ENCODE results near the gene PCGF2.
A peak's percentile ranks its signal among the peaks of the same experiment; 100 is the strongest.
"Not testable (repeated sequence)": the region's sequence is repeated elsewhere in the genome, so short reads cannot be mapped to it uniquely, and the experiment has no call there.

Gene PCGF2

GRCh38 chr17:38748149-38748891, at the start of gene PCGF2:
Gene PCGF2 (minus strand): TSS chr17:38748336. CDS start chr17:38740402, 7,934 bp downstream.
- DNase-seq (ENCODE audit: low read depth): peak; percentile 83

GRCh38 chr17:38797828-38798227, 49.7 kb upstream of the PCGF2 start:
- DNase-seq (ENCODE audit: low read depth): no peak

- no peak for DNase-seq (ENCODE audit: low read depth)
Observed at GRCh38 chr17:38797158-38797490, 49.0 kb upstream of the PCGF2 start.

DNA sequence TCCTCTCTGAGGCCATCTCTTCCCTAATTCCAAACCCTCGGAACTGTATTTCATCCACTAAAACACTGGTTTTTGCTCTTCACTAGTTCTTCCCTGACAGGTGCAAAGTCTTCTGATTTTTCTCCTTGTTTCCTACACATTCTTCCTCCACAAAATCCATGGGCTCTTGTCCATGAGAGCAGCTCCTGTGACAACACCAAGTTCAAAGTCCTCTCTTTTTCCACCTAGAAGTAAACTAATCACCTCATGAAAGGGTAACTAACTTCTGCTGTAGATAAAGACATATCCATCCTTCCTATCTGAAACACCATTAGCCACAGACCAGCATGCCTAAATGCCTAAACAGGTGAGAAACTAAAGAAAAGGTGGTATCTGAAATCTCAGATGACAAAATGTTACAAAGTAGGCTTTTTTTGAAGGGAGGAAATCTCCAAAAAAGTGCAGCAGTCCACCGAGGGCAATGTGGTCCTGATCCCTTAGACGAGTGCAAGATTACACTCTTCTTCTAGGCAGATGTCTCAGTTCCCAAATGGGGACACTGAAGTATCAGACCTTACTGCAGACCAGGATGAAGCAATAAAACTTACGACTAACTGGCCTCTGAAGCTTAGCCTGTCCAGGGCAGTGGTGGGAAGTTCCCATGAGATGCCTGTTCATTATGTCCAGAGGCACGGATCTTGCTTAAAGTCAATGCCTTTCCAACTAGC, 48.5 kb upstream of the PCGF2 start:
- DNase-seq (ENCODE audit: low read depth): no peak

DNA sequence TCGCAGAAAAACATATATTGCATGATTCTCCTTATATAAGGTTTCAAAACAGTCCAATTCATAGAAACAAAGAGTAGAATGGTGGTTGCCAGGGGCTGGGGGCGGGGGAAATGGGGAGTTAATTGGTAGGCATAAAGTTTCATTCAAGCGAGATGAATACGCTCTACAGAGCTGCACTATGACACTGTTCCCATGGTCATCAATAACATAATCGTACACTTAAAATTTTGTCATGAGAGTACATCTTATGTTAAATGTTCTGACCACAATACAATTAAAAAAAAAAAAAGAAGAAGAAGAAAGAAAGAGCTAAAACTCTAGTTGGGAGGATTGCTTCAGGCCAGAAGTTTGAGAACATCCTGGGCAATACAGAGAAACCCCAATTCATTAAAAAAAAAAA, 46.1 kb upstream of the PCGF2 start:
- DNase-seq (ENCODE audit: low read depth): no peak

GRCh38 chr17:38791162-38791561, 43.0 kb upstream of the PCGF2 start:
- DNase-seq (ENCODE audit: low read depth): no peak

- not testable (repeated sequence) for DNase-seq (ENCODE audit: low read depth)
Observed at GRCh38 chr17:38790148-38790707, 42.1 kb upstream of the PCGF2 start.

- peak; percentile 49 for DNase-seq (ENCODE audit: low read depth)
Observed at GRCh38 chr17:38789185-38789584, 41.0 kb upstream of the PCGF2 start.

GRCh38 chr17:38787999-38788398, 39.9 kb upstream of the PCGF2 start:
- not testable (repeated sequence) for DNase-seq (ENCODE audit: low read depth)

DNA sequence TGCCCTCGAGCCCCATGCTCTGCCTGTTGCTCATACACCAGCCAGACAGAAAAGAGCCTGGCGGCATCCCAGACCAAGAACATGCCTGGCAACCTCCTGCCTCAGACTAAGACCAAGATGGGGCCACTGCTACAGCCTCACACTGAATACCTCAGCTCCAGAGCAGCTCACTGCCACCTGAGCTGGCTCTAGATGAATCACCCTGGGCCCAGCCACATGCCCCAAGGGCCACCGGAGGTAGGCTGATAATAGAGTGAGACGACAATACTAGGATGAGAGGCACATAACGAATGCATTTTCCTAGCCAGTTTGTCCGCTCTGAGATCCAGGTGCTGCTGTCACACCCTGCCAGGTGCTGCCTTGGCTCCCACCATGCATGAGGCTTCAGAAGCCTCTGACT, 38.2 kb upstream of the PCGF2 start:
- DNase-seq (ENCODE audit: low read depth): no peak

- DNase-seq (ENCODE audit: low read depth): no peak
Observed at GRCh38 chr17:38783227-38783626, 35.1 kb upstream of the PCGF2 start.

- DNase-seq (ENCODE audit: low read depth): no peak
Observed at GRCh38 chr17:38779965-38780752, 32.0 kb upstream of the PCGF2 start.

- DNase-seq (ENCODE audit: low read depth): no peak
Observed at GRCh38 chr17:38777641-38778250, 29.6 kb upstream of the PCGF2 start.

- no peak for DNase-seq (ENCODE audit: low read depth)
Observed at GRCh38 chr17:38773258-38773657, 25.1 kb upstream of the PCGF2 start.

DNA sequence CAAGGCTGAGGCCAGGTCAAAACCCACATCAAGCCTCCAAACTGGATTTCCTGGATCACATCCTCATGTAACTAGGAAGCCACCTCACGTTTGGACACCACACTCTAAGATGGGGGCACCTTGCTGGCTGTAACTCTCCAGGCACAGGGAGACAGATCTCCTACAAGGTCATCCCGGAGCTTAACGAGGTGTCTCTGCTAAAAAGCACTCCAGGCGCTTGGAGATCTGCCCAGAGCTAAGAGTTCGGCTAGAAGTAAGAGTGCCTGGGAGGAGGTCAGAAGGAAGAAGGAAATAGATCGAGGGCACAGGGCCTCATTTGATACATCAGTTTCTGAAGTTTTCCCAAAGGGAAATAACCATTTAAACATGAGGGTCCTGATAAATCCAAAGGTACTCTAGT, 20.3 kb upstream of the PCGF2 start:
- no peak for DNase-seq (ENCODE audit: low read depth)

- no peak for DNase-seq (ENCODE audit: low read depth)
Observed at GRCh38 chr17:38766341-38766740, 18.2 kb upstream of the PCGF2 start.

DNA sequence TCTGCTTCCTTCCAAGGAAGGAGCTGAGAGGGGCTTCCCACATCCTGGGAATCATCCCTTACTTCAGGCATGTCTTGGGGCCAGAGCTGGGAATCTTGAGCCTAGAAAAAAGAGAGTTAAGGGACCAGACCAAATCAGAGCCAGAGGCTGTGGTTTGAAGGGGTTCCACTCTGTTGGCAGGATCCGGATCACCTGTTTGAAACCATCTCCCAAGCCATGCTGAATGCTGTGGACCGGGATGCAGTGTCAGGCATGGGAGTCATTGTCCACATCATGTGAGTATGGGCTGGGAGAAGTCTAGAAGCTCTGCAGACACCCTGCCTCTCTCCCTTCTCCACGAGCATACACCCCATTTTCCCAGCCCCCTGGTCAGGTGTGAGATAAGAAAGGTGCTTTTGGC, 14.1 kb upstream of the PCGF2 start:
- DNase-seq (ENCODE audit: low read depth): no peak

DNA sequence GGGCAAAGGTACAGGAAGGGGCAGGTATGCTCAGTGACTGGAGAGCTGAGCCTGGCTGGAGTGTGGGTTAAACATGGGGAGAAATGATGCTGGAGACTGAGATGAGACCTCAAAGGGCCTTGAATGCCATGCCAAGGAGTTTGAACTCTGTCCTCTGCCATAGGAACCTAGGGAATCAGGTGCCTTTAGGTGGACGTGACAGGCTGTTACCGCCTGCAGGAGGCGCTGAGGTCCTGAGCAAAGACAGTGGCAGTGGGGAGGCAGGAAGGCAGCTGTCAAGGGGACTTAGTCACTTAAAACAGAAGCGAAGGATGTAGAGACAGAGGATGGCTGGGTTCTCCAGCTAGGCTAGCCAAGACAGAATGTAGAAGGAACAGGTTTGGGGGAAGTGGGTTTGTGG, 13.5 kb upstream of the PCGF2 start:
- no peak for DNase-seq (ENCODE audit: low read depth)

- no peak for DNase-seq (ENCODE audit: low read depth)
Observed at GRCh38 chr17:38753071-38753506, 5.0 kb upstream of the PCGF2 start.

- DNase-seq (ENCODE audit: low read depth): peak; percentile 99
Observed at GRCh38 chr17:38752308-38753070, 4.4 kb upstream of the PCGF2 start, which contains the start of gene PSMB3. Gene PSMB3 (plus strand): TSS chr17:38752741. CDS start chr17:38752827, 86 bp downstream.

DNA sequence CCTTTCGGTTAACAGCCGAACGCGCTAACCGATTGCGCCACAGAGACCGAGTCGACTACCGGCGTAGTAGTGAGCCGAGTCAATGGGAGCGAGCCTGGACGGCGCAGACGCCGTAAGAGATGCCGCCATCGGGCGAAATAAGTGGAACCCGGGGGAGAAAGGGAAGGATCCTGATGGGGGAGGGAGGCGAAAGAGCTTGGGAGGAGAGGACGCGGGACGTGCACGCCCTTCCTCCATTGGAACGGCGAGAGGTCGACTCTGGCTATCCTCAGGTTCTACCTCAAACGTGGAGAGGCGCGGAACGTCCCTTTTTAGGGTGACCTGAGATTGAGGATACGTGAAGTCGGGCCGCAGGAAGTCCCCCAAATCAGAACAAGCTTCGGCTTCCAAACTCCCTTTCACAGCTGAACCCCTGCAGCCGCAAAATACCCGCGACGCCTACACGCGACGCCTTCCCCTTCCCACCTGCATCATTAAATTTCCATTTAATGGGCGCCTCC, 3.7 kb upstream of the PCGF2 start:
- peak; percentile 79 for DNase-seq (ENCODE audit: low read depth)
